RPMI7951 (cell line): ENCODE results near the gene BRWD1. TPM values are rescaled to one million over a fixed set of nuclear protein-coding genes. Genes with fewer than 3 reads are reported as not detected.

Experiments used
- DNase-seq: peaks from one replicate; pipeline ENCODE4 v3.0.0-alpha.2; 2012; ENCODE audit warnings: low read depth
- total RNA-seq: library from RNA; depleted of rRNA; stranded (reverse); fragments of >200 nt; shearing (Covaris generic); gene quantifications from 2 replicates; pipeline ENCODE4 v1.2.3, GENCODE V29; 2014; rRNA removed

Gene BRWD1
- total RNA-seq, result 23.4 and 30.1 TPM in 2 replicates

DNA sequence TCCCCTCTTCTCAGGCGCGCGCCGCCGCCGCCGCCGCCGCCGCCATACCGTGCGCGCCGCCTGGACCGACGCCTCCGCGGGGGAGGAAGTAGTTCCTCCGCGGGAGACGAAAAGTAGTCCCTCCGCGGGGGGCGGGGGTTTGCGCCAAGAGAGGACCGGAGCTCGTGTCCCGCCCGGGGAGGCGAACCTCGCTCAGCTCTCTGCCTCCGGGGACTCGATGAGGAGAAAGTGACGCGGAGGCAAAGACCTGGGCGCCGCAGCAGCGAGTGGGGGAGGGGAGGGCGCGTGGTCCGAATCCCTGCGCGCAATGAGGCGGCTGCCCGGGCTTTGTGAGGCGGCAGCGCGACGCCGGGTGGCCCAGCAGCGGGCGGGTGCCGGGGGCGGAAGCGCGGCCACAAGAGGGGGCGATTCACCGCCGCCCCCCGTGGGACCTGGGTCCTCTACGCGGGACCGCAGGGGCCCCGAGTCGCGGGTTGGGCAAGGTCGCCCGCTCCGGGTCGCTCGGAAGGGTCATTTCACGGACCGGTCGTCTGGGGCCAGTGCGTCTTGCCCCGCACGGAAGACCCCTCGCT is at the start of gene BRWD1:
Gene BRWD1 (minus strand): TSS at position 62 of the 572 bp plus-strand sequence. CDS start 141 bp downstream, outside the sequence.
- peak; percentile 84 for DNase-seq

DNA sequence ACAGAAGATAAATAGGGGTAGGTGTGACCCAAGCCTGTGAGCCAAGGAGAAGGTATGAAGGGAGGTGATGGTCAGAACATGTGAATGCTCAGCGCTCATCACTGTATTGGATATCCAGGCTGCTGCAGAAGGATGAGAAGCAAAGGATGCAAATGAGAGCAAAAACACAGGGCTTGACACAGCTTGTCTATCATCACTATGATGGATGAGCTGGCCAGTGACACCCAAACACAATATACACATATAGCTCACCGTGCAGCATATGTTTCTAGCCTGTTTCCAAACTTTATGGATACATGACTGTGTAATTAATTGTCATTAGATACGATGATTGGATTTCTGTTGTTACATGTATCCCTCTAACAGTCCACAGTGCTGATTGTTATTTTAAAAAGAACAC is 49.3 kb upstream of the BRWD1 start:
- DNase-seq, result no peak

DNA sequence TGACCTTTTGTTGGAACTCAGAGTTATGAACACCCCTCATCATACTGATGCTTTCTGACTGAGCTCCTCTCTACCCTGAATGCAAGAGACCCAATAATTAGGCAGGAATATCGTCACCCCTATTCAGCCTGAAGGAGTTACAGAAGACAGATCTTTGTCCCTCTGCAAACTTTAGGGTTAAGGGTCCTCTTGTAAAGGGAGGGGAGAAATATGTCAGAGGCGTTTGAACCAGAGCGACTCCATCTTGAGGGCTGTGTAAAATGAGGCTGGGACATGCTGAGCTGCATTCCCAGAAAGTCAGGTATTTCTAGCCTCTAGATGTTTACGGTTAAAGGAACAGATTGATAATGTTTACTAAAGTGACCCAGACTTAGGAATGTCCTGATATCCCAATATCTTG is 46.0 kb upstream of the BRWD1 start:
- no peak for DNase-seq

DNA sequence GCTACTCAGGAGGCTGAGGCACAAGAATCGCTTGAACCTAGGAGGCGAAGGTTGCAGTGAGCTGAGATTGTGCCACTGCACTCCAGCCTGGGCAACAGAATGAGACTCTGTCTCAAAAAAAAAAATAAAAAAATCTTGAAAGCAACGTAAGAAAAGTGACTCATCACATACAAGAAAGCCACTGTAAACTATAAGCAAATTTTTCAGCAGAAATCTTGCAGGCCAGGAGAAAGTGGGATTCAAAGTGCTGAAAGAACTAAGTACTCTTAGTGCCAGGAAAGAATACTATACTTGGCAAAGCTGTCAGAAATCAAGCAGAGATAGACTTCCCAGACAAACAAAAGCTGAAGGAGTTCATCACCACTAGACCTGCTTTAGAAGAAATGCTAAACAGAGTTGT is 39.9 kb upstream of the BRWD1 start:
- DNase-seq, result no peak

DNA sequence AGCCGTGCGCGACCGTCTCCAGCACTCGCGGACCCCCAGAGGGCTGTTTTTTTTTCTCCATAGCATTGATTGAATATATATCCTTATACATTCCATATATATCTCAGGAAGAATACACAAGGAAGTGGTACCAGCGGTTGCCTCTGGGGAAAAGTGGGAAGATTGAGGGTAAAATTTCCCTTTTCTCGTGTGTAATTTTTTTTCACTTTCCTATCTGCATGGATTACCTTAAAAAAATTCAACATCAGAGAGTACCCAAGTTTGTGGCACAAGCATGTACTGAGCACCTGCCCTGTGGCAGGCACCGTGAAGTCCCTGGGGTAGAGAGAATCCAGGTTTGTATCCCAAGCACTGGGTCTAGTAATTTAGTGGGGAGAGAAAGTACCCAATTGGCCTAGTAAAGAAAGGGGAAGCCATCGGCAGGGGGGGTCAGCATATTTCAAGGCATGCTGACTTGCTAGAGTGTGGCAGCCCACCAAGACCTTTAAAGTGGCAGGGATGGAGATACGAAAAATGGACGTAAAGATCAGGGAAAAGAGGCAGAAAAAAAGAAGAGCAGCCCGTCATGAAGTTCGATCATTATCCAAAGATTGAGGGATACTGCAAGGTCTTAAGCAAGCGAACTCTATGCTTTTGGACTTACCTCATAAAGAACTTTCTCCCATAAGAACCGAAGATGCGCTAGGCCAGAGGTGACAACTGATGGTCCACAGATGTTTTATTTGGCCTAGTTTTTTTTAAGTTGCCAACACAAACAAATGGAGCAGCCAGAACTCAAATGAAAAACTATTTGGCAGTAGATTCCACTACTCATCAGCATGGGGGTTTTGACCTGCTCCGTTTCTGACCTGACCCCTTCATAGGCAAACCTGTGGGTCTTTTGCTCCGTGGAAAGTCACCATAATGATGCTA is 36.9 kb upstream of the BRWD1 start:
- no peak for DNase-seq

DNA sequence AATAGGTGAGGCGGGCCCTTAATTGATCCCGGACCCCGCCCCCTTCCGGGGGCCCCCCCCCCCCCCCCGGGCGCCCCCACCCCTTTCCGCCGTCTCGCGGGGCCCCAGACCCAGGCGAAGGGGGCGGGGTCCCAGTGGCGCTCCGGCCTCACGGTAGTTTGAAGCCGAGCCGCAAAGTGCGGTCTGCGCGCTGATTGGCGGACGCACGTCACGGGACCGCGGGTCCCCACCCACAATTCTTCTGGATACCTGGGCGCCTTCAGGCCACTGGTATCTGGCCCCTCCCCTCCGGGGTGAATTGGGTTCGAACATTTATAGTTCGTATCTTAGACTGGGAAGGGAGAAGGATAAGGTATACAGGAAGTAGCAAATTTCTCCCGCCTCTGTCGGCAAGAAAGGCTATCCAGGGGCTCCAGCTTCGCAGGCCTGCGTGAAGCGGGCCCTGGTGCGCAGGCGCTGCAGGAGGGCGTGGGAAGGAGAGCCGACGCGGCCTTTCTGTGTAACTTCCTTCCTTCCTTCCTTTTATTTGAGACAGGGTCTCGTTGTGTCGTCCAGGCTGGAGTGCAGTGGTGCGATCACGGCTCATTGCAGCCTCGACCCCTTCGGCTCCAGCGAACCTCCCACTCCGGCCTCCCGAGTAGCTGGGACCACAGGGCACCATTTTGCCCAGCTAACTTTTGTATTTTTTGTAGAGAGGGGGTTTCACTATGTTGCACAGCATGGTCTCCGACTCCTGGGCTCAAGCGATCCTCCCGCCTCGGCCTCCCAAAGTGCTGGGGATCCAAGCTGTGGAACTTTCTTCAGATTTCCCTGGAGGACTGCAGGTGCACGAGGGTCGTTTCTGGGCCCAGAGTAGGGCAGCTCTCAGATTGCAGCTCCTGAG is 36.0 kb upstream of the BRWD1 start:
- peak; percentile 88 for DNase-seq

DNA sequence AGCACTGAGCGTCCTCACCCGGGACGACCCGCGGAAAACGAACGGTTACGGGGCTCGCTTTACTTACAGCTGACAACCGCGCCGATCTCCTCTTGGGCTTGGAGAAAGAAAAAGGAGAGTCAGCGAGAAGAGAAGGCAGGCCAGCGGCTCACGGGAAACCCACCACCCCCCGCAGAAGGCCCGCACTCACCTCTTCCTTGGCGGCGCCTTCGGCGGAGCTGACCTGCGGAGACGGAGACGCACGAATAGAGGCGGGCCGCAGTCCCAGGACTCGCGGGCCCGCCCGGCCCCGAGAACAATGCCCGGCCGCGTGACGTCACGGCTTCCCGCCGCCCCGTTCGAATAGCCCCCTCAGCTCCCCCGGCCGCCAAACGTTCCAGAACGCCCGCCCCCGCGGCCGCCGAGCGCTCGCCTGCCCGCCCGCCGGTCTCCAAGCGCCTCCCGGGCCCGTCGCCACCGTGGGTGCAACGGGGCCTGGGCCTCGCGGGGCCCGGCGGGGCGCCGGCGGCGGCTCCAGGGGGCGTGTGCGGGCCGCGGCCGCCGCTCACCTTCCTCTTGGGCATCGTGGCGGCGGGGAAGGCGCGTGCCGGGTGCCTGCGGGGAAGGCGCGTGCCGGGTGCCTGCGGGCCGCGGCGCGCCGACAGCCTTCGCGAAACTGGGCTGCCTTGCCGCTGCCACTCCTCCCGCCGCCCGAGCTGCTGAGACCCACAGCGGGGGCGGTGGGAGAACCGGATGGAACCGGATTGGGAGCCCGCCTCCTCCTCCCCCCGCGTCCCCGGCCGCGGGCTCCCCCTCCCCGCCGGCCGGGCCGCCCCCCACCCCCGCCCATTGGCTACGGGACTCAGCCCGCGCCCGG is 35.2 kb upstream of the BRWD1 start, which contains the start of gene HMGN1:
Gene HMGN1 (minus strand): TSS at position 734 of the 856 bp plus-strand sequence. CDS start 171 bp downstream, at position 563.
- DNase-seq, result peak; percentile 83

DNA sequence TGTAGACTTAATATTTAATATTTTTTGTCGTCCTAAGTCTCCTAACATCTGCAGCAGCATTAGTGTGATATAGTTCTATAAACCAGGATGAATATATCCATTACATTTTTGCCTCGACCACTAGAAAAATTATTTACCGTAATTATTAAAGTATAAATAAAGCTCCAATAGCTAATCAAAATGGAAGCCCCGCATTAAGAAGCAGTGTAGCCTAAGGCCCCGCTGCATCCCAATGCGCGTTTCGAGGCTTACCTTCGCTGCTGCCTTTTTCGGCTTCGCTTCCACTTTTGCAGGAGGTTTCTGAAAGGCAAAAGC is 34.6 kb upstream of the BRWD1 start:
- DNase-seq, result no peak

DNA sequence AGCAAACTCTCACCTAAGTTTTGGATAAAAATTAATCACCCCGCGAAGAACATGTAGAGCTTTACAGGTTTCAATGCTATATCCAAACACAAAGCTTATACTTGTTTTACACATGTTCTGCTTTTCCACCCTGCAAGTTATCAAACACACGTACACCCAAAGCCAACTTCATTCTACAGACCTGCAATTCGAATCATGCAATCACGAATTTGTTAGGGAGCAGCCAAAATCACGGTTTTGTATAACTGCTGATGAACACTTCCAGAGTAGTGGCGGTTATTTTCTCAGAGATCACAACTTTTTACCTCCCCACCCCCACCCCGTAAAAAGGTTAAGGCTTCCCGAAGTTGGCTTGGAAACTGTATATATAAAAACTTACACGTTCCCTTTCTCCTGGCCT is 34.1 kb upstream of the BRWD1 start:
- DNase-seq, result no peak

DNA sequence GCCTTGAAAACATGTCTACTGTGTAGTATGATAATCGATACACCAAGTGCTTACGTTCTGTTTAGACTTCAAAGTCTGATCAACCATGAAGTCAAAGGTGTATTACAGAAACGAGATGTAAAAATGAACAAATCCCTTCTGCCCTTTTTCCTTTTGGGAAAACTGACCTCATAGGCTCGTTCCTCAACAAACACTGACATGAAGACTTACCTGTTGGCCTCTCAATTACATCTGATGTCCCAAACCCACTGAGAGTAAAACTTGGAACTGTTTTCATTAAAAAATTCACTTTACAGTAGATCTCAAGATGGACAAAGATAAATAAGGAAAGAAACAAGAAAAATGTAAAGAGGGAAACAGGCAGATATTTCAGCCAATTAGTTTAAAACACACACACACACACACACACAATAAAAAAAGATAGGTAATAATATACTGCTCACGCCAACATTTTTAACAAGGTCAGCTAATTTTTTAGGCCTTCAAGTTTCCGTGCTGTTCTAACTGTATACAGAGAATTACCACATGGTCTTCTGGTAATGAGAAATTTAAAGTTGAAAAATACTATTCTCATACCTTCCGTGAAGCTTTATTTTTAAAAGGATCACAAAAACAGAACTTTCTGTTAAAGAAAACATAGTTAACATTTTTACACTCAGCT is 33.4 kb upstream of the BRWD1 start:
- DNase-seq, result no peak

DNA sequence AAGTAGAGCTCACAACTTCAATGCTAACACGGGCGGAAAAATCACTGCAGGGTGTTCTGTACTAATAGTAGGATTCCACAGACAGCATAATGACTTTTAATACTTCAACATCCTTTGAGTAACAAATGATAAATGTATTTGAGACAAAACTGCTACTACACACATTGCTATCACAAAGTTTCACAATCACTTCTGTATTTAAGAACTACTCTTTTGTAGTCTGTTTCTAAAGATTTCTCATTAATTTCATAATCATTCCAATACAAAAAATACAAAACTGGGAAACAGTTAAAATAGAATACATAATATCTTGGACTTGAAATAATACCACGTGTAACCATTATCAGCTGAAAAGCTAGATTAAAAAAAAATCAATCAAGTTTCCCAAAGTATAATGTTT is 32.8 kb upstream of the BRWD1 start:
- DNase-seq, result no peak

DNA sequence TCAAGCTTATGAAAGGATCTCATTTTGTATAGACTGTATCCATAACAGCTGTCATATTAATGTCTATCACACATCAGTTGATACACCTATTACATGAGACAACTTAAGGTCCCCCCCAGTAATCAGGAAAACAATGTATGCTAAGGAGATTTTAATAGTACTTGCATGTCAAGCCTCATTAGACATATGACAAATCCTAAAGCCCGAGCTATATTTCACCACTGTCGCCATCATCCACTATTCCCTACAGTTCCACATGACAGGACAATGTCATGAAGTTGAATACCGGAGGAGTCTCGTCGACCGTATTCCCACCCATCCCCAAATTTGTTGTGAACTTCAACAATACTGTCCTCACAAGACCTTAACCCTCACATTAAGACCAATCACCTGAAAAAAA is 32.0 kb upstream of the BRWD1 start:
- DNase-seq, result no peak

DNA sequence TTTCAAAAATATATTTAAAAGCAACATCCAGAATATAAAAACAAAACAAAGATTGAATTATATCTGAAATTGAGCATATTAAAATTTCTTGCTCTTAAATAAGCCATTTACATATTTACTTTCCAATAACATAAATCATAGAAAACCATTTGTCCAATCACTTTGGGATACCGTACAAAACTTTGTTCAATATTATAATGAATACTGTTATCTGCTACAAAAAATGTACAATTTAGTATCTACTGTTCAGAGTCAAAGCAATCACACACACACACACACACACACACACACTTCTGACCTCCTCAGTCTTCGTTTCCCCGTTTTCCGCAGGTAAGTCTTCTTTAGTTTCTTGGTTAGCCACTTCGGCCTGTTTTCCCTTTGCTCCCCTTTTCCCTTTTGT is 31.4 kb upstream of the BRWD1 start:
- no peak for DNase-seq

DNA sequence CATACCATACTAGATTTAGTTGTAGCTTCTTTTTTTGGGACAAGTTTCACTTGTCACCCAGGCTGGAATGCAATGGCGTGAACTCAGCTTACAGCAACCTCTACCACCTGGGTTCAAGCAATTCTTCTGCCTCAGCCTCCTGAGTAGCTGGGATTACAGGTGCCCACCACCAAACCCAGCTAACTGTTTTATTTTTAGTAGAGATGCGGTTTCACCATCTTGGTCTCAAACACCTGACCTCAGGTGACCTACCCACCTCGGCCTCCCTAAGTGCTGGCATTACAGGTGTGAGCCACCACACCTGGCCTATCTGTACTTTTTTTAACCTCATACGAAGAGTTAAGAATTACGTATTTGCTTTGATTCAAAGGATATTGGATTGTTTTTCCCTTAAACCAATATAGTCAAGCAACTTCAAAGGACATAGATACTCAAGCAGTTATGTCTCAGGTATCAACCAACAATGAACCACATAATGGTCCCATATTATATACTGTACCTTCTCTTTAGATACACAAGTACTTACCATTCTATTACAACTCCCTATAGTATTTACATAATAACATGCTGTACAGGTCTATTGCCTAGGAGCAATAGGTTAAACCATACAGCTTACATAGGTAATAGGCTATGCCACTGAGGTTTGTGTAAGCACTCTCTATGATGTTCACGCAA is 28.0 kb upstream of the BRWD1 start:
- DNase-seq, result no peak

DNA sequence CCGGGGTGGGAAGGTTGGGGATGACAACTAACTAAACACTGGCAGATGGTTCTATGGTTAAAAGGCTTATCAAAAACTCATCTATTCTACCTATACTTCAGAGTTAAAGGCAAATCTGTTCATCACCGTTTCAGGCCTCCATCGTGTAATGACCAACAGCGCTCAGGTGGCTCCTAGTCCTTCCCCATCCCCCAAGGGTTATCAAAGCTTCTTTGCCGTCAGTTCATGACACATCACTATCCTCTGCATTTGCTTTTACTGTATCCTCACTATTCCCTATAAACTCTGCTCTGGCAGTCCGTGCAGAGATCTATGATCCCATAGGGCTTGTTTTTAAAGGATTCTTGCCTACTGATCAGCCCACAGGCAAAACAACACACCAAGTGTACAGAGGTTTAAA is 27.3 kb upstream of the BRWD1 start:
- DNase-seq, result no peak

DNA sequence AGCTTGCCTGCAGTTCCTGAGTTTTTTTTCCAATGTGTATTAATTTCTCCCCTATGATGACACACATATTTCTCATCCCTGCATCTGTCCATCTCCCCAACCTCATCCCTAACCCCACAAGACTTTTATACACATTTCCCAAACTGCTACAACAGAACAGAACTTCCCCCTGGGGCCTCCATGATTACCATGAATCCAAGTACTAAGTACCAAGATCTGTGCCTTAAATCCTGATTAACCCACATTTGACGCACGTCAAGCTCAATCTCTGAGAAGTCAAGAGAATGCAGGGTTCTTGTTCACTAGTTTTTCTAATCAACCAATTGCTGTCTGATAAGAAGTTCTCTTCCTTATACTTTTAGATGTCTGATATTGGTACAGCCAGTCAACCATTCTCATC is 25.8 kb upstream of the BRWD1 start:
- no peak for DNase-seq

DNA sequence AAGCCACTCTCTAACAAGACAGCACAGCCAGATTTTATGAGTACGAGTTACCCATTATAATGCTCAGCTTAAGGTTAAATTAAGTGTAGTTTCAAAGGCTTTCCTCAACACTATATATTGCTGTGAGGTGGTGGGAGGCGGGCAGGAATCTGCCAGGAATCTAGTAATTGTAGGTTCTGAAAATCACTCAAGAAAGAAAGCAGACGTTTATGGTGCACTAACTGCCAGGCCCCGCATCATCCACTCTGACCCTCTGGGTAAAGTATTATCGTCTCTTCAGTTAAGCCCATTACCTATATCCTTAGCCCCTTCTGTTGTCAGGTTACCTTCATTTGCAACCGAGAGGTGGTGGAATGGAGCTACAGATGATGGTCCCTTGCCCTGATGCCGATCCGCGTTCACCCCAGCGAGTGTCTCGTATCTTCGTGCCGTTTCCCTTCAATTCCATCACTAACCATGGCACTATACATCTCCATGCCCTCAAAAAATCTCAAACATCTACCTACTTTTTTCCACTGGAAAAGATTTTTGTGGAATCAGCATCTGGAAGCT is 23.1 kb upstream of the BRWD1 start:
- no peak for DNase-seq

DNA sequence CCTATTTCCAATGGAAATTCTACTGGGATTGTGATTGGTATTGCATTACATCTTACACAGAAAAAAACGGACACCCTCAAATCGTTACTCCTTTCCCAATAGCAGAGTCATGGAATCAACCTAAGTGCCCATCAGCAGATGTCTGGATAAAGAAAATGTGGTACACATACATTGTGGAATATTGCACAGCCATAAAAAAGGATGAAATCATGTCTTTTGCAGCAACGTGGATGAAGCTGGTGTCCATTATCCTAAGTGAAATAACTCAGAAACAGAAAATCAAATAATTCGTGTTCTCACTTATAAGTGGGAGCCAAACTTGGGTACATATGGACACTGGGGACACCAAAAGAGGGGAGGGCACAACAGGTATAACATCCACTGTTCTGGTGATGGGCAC is 21.2 kb upstream of the BRWD1 start:
- DNase-seq, result no peak

DNA sequence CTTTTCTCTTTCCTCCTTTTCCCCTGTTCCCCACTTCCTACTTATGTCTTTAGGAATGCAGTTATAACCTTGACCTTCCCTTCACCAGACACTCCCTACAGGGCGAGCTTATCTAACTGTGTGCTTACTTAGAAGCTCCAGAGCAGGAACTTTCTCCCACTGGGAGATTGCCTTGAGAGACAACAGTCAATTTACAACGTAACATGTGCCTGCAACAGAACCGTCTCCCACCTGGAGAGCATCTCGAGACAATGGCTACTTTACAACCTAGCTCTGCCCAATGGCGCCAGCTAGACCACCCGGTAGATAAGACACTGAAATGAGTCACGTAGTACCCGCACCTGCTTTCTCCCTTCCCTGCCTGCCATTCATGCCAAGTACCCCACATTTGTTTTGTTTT is 18.7 kb upstream of the BRWD1 start:
- DNase-seq, result no peak

DNA sequence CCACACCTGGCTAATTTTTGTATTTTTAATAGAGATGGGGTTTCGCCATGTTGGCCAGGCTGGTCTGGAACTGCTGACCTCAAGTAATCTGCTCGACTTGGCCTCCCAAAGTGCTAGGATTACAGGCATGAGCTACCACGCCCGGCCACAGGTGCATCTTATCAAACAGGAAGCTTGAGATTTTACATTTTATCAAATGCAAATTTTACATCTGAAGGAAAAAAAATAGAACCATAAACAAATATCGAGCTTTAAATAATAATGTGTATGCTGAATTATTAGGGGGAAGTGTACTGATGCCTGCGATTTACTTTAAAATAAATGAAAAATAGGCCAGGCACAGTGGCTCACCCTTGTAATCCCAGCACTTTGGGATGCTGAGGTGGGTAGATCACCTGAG is 16.6 kb upstream of the BRWD1 start:
- DNase-seq, result no peak
